Esophagus muscularis mucosa (tissue), 4 donors: ENCODE data around the gene DDR1.

Experiments
- EP300 ChIP-seq: sonication (generic); formaldehyde crosslinking; IDR thresholded peaks from one replicate; pipeline ENCODE4 v1.6.1; 2017; ENCODE audit warnings: antibody characterized with exemption
- POLR2A ChIP-seq: fragments of 450-650 bp; IDR thresholded peaks from one replicate; pipeline ENCODE4 v1.6.1; 2017; ENCODE audit warnings: antibody characterized with exemption, moderate library complexity, mild to moderate bottlenecking, low read depth
- POLR2AphosphoS5 ChIP-seq, 2 donors: sonication (generic); formaldehyde crosslinking; IDR thresholded peaks; one replicate each; pipeline ENCODE4 v1.6.1; 2017; ENCODE audit warnings: antibody characterized with exemption in 2 of 2
- TF ChIP-seq, protein P1 (sequence below), 3 experiments: fragments of 200-600 bp in 2 of 3; fragments of 450-650 bp in 1 of 3; sonication (generic) in 2 of 3; IDR thresholded peaks; one replicate each; pipeline ENCODE4 v1.5.1; 2017 to 2019; ENCODE audit warnings: antibody characterized with exemption in 3 of 3, mild to moderate bottlenecking in 2 of 3, moderate library complexity in 1 of 3

DNA sequence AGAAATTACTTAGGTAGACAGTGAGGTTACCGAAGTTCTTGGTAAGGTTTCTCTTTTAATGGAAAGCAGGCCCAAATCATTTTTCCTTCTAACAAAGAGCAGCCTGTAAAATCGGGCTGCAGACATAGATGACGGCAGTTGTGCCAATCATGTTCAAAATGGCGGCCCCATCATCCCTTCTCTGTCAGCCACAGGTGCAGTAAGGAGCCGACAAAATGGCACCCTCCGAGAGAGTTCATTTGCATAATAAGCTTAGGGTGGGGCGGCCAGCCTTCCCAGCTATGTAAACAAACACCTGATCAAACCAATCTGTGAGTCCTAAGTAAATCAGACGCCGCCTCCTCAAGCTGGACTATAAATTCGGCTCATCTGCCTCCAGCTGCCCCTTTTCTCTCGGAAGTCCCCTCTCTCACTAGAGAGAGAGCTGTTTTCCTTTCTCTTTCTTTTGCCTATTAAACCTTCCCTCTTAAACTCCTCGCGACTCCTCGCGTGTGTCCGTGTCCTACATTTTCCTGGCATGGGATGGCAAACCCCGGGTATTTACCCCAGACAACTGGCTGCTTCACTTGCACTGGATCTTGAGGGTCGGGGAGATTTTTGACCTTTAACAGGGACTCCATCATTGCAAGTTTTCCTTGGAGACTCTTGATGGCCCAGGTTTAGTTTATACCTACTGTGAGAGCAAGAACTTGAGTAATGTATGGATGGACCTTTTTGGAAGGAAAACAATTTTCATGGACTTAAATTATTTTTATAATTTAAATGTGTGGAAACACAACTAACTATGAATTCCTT lies 8.9 kb upstream of the DDR1 start:
- TF ChIP-seq POLR2A (no peak), POLR2AphosphoS5 (IDR thresholded peaks at IDR 0.05) (no peak), EP300 (no peak)
- TF ChIP-seq, protein P1, sequence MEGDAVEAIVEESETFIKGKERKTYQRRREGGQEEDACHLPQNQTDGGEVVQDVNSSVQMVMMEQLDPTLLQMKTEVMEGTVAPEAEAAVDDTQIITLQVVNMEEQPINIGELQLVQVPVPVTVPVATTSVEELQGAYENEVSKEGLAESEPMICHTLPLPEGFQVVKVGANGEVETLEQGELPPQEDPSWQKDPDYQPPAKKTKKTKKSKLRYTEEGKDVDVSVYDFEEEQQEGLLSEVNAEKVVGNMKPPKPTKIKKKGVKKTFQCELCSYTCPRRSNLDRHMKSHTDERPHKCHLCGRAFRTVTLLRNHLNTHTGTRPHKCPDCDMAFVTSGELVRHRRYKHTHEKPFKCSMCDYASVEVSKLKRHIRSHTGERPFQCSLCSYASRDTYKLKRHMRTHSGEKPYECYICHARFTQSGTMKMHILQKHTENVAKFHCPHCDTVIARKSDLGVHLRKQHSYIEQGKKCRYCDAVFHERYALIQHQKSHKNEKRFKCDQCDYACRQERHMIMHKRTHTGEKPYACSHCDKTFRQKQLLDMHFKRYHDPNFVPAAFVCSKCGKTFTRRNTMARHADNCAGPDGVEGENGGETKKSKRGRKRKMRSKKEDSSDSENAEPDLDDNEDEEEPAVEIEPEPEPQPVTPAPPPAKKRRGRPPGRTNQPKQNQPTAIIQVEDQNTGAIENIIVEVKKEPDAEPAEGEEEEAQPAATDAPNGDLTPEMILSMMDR (IDR thresholded peaks at IDR 0.05) = no peak
